Measurements from ENCODE around the gene CAPN9.
"Not testable (repeated sequence)": the region's sequence is repeated elsewhere in the genome, so short reads cannot be mapped to it uniquely, and the experiment has no call there.

The CAPN9 gene

GRCh38 chr1:230710543-230710904 lies 36.7 kb upstream of the CAPN9 start:
- no peak for DNase-seq

GRCh38 chr1:230711245-230711644 lies 35.9 kb upstream of the CAPN9 start:
- no peak for DNase-seq

- DNase-seq, result no peak
Measured at GRCh38 chr1:230712470-230712942, 34.7 kb upstream of the CAPN9 start.

GRCh38 chr1:230713138-230713537 lies 34.0 kb upstream of the CAPN9 start:
- DNase-seq, result no peak

GRCh38 chr1:230713547-230713914 lies 33.7 kb upstream of the CAPN9 start:
- no peak for DNase-seq

- DNase-seq, result no peak
Measured at GRCh38 chr1:230713915-230714764, 33.0 kb upstream of the CAPN9 start, which contains the start of gene AGT. Gene AGT (minus strand): TSS chr1:230714122. CDS start chr1:230710823, 3,299 bp downstream.

- no peak for DNase-seq
Measured at GRCh38 chr1:230715510-230715909, 31.7 kb upstream of the CAPN9 start.

- DNase-seq, result not testable (repeated sequence)
Measured at GRCh38 chr1:230716453-230716852, 30.7 kb upstream of the CAPN9 start.

GRCh38 chr1:230717251-230717650 lies 29.9 kb upstream of the CAPN9 start:
- DNase-seq, result no peak

GRCh38 chr1:230721849-230722522 lies 25.2 kb upstream of the CAPN9 start:
- DNase-seq, result not testable (repeated sequence)

- DNase-seq, result no peak
Measured at GRCh38 chr1:230725256-230726012, 21.8 kb upstream of the CAPN9 start.

- DNase-seq, result no peak
Measured at GRCh38 chr1:230728710-230729392, 18.3 kb upstream of the CAPN9 start.

- no peak for DNase-seq
Measured at GRCh38 chr1:230730977-230731376, 16.2 kb upstream of the CAPN9 start.

GRCh38 chr1:230735447-230735846 lies 11.7 kb upstream of the CAPN9 start:
- no peak for DNase-seq

- no peak for DNase-seq
Measured at GRCh38 chr1:230737622-230738262, 9.4 kb upstream of the CAPN9 start.

- DNase-seq, result no peak
Measured at GRCh38 chr1:230739564-230740290, 7.5 kb upstream of the CAPN9 start.

- no peak for DNase-seq
Measured at GRCh38 chr1:230743899-230744298, 3.3 kb upstream of the CAPN9 start.

- no peak for DNase-seq
Measured at GRCh38 chr1:230744382-230744781, 2.8 kb upstream of the CAPN9 start.

GRCh38 chr1:230745071-230745470 lies 2.1 kb upstream of the CAPN9 start:
- no peak for DNase-seq

GRCh38 chr1:230746617-230747016 lies 571 bp upstream of the CAPN9 start:
- DNase-seq, result no peak

All from cortex of kidney (tissue), 1 donor.